Erythroblast (primary cell): ENCODE measurements around the gene CACNA1B.

Source experiments
- GATA1 ChIP-seq: IDR thresholded peaks from 2 replicates; pipeline ENCODE4 v1.6.1; 2011; ENCODE audit warnings: low read depth, mild to moderate bottlenecking, control low read depth, low read length, moderate library complexity
- POLR2A ChIP-seq: IDR thresholded peaks from 2 replicates; pipeline ENCODE4 v1.6.1; 2011; ENCODE audit warnings: mild to moderate bottlenecking, low read length

DNA sequence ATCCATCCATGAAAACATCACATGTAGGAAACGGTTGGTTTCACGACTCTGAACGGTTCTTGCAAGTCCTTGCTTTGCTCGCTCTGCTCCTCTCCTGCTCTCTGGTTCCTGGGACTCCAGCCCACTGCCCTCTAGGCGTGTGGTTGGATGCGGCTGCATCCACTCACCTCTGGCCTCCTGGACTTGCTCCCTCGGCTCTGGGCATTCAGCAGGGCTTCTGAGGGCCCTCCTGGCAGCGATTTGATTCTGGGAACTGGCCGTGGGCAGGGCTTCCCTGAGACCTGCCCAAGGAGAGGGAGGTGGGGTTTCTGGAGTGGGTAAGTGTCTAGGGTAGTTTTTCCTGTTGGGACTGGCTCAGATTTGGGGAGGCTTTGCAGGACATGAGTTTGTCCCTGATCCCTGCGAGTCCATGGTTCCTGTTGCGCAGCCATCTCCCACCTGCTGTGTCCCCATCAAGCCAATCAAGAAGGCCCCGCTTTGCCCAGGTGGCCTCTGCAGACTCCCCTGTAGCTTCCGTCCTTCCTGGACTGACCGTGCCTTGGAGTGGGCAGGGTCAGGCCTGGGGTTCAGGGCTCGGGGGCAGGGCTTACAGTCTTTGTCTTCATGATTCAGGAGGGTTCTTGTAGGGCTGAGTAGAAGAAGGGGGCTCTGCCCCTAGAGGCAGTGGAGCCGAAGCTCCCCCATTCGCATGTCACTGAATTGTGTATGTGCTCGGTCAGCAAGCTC lies 192.3 kb downstream of the CACNA1B start:
- TF ChIP-seq POLR2A (no peak), GATA1 (no peak)
